Panc1 (cell line): ENCODE measurements around the gene PRLR. TPM values are rescaled to one million over a fixed set of nuclear protein-coding genes. Genes with fewer than 3 reads are reported as not detected.
"Not testable (repeated sequence)": the region's sequence is repeated elsewhere in the genome, so short reads cannot be mapped to it uniquely, and the experiment has no call there.

Source experiments
- ATAC-seq: fragments of 200-7000 bp; cut with Tn5 transposase; 2 replicates; pipeline ENCODE4 v1.9.1; 2020; ENCODE audit warnings: mild to moderate bottlenecking, moderate library complexity
- BruUV-seq: library from RNA; stranded (reverse); fragments of 400-500 nt; replicated peaks from 2 replicates; lab custom pipeline; 2021; lab: Mats Ljungman, UMichigan
- CTCF ChIA-PET: fragments of 300-600 bp; sonication (Branson Sonifier 250); formaldehyde crosslinking; loops from one replicate; lab custom pipeline; 2022; ENCODE audit warnings: antibody characterized with exemption; lab: Charles Lee
- POLR2A ChIA-PET: fragments of 300-600 bp; sonication (Branson Sonifier 250); formaldehyde crosslinking; loops from one replicate; lab custom pipeline; 2022; ENCODE audit warnings: antibody characterized with exemption; lab: Charles Lee
- DNase-seq: peaks from one replicate; pipeline ENCODE4 v3.0.0-alpha.2; 2010; ENCODE audit warnings: low read depth, low spot score
- H3K27ac ChIP-seq: 2 replicates; pipeline ENCODE4 v1.5.1; 2011; ENCODE audit warnings: mild to moderate bottlenecking, low read length, inconsistent platforms
- H3K27me3 ChIP-seq: fragments of 200-500 bp; sonication (Bioruptor generic); 2 replicates; pipeline ENCODE4 v1.6.0; 2014; ENCODE audit warnings: low read length, inconsistent platforms; ENCODE audit not compliant: control insufficient read depth, insufficient read depth
- H3K36me3 ChIP-seq: fragments of 200-500 bp; sonication (Bioruptor generic); 2 replicates; pipeline ENCODE4 v1.5.1; 2014; ENCODE audit warnings: inconsistent platforms, mild to moderate bottlenecking, low read length, moderate library complexity; ENCODE audit not compliant: control insufficient read depth, insufficient read depth
- H3K4me1 ChIP-seq: 2 replicates; pipeline ENCODE4 v1.5.1; 2011; ENCODE audit warnings: inconsistent platforms, mild to moderate bottlenecking, low read length, moderate library complexity; ENCODE audit not compliant: control insufficient read depth, insufficient read depth
- H3K4me3 ChIP-seq, 2 experiments: 2 replicates each; pipeline ENCODE4 v1.5.1; 2011 to 2012; ENCODE audit warnings: low read depth in 2 of 2, low read length in 2 of 2, mild to moderate bottlenecking in 2 of 2, inconsistent platforms in 1 of 2, moderate library complexity in 1 of 2
- H3K9me3 ChIP-seq: fragments of 200-500 bp; sonication (Bioruptor generic); 2 replicates; pipeline ENCODE4 v1.5.1; 2014; ENCODE audit warnings: low read depth, mild to moderate bottlenecking, inconsistent platforms, low read length, moderate library complexity; ENCODE audit not compliant: control insufficient read depth, insufficient read depth
- POLR2AphosphoS5 ChIP-seq: IDR thresholded peaks from 2 replicates; pipeline ENCODE4 v1.6.1; 2012; ENCODE audit warnings: mild to moderate bottlenecking, low read depth, low read length, moderate library complexity
- SIN3A ChIP-seq: IDR thresholded peaks from 2 replicates; pipeline ENCODE4 v1.6.1; 2012; ENCODE audit warnings: low read depth, mild to moderate bottlenecking, low read length, moderate library complexity, borderline replicate concordance; ENCODE audit not compliant: insufficient read depth
- TCF7L2 ChIP-seq: IDR thresholded peaks from 2 replicates; pipeline ENCODE4 v1.6.1; 2011; ENCODE audit warnings: mild to moderate bottlenecking, low read depth, low read length, inconsistent platforms
- in situ Hi-C: cut with HindIII; loops from 2 replicates; pipeline ENCODE4 v1.10.0; 2016; ENCODE audit warnings: low sequenced_read_pairs, low pct_unique_long_range_greater_than_20kb
- intact Hi-C: fragments of 100-400 bp; cut with micrococcal nuclease; formaldehyde crosslinking; loops from one replicate; pipeline ENCODE4 v1.10.0; 2022; ENCODE audit not compliant: unreplicated experiment
- total RNA-seq: library from RNA; stranded (reverse); gene quantifications from one replicate; pipeline ENCODE4 v1.2.1, GENCODE V29; 2021; ENCODE audit not compliant: unreplicated experiment
- TF ChIP-seq, protein P1 (sequence below), 2 experiments: IDR thresholded peaks; 2 replicates each; pipeline ENCODE4 v1.6.1; 2011 to 2012; ENCODE audit warnings: low read depth in 2 of 2, control low read depth in 1 of 2, low read length in 1 of 2, mild to moderate bottlenecking in 1 of 2, moderate library complexity in 1 of 2; ENCODE audit not compliant: insufficient read depth in 1 of 2
- TF ChIP-seq, protein P2 (sequence below): fragments of 450-650 bp; IDR thresholded peaks from 2 replicates; pipeline ENCODE4 v1.5.1; 2017; ENCODE audit warnings: mild to moderate bottlenecking

PRLR gene
- total RNA-seq, 1 experiment from 2014 or later, result 0.46 TPM

GRCh38 chr5:35036536-35036935 is 193.8 kb downstream of the PRLR start:
- DNase-seq (no peak), ATAC-seq (no peak)
- intact Hi-C loops (no loop called here), in situ Hi-C loops (no loop called here)
- no peak overlapping the region for H3K27ac ChIP-seq
- TF ChIP-seq, protein P1, sequence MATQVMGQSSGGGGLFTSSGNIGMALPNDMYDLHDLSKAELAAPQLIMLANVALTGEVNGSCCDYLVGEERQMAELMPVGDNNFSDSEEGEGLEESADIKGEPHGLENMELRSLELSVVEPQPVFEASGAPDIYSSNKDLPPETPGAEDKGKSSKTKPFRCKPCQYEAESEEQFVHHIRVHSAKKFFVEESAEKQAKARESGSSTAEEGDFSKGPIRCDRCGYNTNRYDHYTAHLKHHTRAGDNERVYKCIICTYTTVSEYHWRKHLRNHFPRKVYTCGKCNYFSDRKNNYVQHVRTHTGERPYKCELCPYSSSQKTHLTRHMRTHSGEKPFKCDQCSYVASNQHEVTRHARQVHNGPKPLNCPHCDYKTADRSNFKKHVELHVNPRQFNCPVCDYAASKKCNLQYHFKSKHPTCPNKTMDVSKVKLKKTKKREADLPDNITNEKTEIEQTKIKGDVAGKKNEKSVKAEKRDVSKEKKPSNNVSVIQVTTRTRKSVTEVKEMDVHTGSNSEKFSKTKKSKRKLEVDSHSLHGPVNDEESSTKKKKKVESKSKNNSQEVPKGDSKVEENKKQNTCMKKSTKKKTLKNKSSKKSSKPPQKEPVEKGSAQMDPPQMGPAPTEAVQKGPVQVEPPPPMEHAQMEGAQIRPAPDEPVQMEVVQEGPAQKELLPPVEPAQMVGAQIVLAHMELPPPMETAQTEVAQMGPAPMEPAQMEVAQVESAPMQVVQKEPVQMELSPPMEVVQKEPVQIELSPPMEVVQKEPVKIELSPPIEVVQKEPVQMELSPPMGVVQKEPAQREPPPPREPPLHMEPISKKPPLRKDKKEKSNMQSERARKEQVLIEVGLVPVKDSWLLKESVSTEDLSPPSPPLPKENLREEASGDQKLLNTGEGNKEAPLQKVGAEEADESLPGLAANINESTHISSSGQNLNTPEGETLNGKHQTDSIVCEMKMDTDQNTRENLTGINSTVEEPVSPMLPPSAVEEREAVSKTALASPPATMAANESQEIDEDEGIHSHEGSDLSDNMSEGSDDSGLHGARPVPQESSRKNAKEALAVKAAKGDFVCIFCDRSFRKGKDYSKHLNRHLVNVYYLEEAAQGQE (IDR thresholded peaks at IDR 0.05; ENCODE audit: insufficient read depth in 1 of 2, low read depth in 2 of 2, low read length in 1 of 2), result no peak
- no peak for TF ChIP-seq POLR2AphosphoS5
- no peak for TF ChIP-seq TCF7L2
- TF ChIP-seq SIN3A, result no peak
- H3K4me3 ChIP-seq, result no peak overlapping the region
- ChIA-PET CTCF (no interaction called here), POLR2A (no interaction called here)
- H3K36me3 ChIP-seq, result no peaks in the 10 kb centered on the region
- no TSS peak for BruUV-seq
- no peaks in the 10 kb centered on the region for H3K9me3 ChIP-seq
- H3K27me3 ChIP-seq, result peaks cover 11% of the 10 kb centered on the region
- H3K4me1 ChIP-seq, result no peaks in the 10 kb centered on the region

DNA sequence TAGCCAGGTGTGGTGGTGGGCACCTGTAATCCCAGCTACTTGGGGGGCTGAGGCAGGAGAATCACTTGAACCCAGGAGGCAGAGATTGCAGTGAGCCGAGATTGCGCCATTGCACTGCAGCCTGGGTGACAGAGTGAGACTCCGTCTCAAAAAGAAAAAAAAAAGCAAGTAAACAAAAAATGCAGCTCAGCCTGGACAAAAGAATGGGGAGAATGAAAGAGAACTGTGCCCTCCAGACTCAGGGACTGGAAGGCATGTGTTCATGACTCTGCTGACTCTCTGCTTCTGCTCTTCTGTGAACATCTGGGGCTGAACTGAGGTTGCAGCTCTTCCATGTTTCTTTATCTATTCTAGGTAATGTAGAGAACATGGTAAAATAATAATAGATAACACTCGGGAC is 194.4 kb downstream of the PRLR start:
- H3K27ac ChIP-seq, CTCF ChIA-PET, ATAC-seq, H3K4me3 ChIP-seq, H3K36me3 ChIP-seq, BruUV-seq, DNase-seq, in situ Hi-C loops, POLR2A ChIA-PET, H3K9me3 ChIP-seq, H3K4me1 ChIP-seq, intact Hi-C loops: not testable (repeated sequence)
- H3K27me3 ChIP-seq, result peaks cover 11% of the 10 kb centered on the region

- no peak for DNase-seq
- Histone ChIP-seq H3K4me1 (no peaks in the 10 kb centered on the region), H3K9me3 (no peaks in the 10 kb centered on the region), H3K4me3 (no peak overlapping the region), H3K27me3 (peaks cover 11% of the 10 kb centered on the region), H3K27ac (no peak overlapping the region), H3K36me3 (no peaks in the 10 kb centered on the region)
- no peak for ATAC-seq
- ChIA-PET CTCF (no interaction called here), POLR2A (no interaction called here)
- BruUV-seq, result no TSS peak
- TF ChIP-seq POLR2AphosphoS5, result no peak
- TF ChIP-seq, protein P2, sequence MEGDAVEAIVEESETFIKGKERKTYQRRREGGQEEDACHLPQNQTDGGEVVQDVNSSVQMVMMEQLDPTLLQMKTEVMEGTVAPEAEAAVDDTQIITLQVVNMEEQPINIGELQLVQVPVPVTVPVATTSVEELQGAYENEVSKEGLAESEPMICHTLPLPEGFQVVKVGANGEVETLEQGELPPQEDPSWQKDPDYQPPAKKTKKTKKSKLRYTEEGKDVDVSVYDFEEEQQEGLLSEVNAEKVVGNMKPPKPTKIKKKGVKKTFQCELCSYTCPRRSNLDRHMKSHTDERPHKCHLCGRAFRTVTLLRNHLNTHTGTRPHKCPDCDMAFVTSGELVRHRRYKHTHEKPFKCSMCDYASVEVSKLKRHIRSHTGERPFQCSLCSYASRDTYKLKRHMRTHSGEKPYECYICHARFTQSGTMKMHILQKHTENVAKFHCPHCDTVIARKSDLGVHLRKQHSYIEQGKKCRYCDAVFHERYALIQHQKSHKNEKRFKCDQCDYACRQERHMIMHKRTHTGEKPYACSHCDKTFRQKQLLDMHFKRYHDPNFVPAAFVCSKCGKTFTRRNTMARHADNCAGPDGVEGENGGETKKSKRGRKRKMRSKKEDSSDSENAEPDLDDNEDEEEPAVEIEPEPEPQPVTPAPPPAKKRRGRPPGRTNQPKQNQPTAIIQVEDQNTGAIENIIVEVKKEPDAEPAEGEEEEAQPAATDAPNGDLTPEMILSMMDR, result no peak
- TF ChIP-seq TCF7L2, result no peak
- no peak for TF ChIP-seq SIN3A
- TF ChIP-seq, protein P1 (IDR thresholded peaks at IDR 0.05; ENCODE audit: insufficient read depth in 1 of 2, low read depth in 2 of 2, low read length in 1 of 2), result no peak
- in situ Hi-C loops, result no loop called here
- intact Hi-C loops, result no loop called here
Observed at GRCh38 chr5:35035271-35035670, 195.0 kb downstream of the PRLR start.
